ENCODE measurements around the gene C13orf46.
"Not testable (repeated sequence)": the region's sequence is repeated elsewhere in the genome, so short reads cannot be mapped to it uniquely, and the experiment has no call there.

Gene C13orf46

GRCh38 chr13:113991676-113992179 lies 17.9 kb upstream of the C13orf46 start:
- DNase-seq = no peak

GRCh38 chr13:113991191-113991669 lies 17.4 kb upstream of the C13orf46 start:
- DNase-seq = no peak

GRCh38 chr13:113990321-113990837 lies 16.5 kb upstream of the C13orf46 start:
- no peak for DNase-seq

GRCh38 chr13:113989585-113990300 lies 15.9 kb upstream of the C13orf46 start:
- no peak for DNase-seq

- not testable (repeated sequence) for DNase-seq
Observed at GRCh38 chr13:113988859-113989258, 15.0 kb upstream of the C13orf46 start.

GRCh38 chr13:113982296-113982661 lies 8.4 kb upstream of the C13orf46 start:
- no peak for DNase-seq

- no peak for DNase-seq
Observed at GRCh38 chr13:113981611-113982295, 7.9 kb upstream of the C13orf46 start.

- DNase-seq = no peak
Observed at GRCh38 chr13:113981194-113981605, 7.3 kb upstream of the C13orf46 start.

- no peak for DNase-seq
Observed at GRCh38 chr13:113980489-113981064, 6.7 kb upstream of the C13orf46 start.

- no peak for DNase-seq
Observed at GRCh38 chr13:113979791-113980471, 6.1 kb upstream of the C13orf46 start.

GRCh38 chr13:113978741-113979481 lies 5.0 kb upstream of the C13orf46 start:
- DNase-seq = no peak

- DNase-seq = no peak
Observed at GRCh38 chr13:113977976-113978375, 4.1 kb upstream of the C13orf46 start.

GRCh38 chr13:113976711-113977684 lies 3.1 kb upstream of the C13orf46 start:
- DNase-seq = no peak

GRCh38 chr13:113975416-113975815 lies 1.5 kb upstream of the C13orf46 start:
- no peak for DNase-seq

- DNase-seq = no peak
Observed at GRCh38 chr13:113974304-113975281, 717 bp upstream of the C13orf46 start.

GRCh38 chr13:113972451-113973217 lies 1.2 kb downstream of the C13orf46 start:
- no peak for DNase-seq

- DNase-seq = no peak
Observed at GRCh38 chr13:113971471-113972231, 2.2 kb downstream of the C13orf46 start.

- DNase-seq = no peak
Observed at GRCh38 chr13:113970810-113971470, 2.9 kb downstream of the C13orf46 start.
